HG02678 (cell line): ENCODE measurements around the gene PTPRN2.

Source experiments
- ATAC-seq: cut with Tn5 transposase; IDR thresholded peaks from one replicate; pipeline ENCODE4 v1.9.1; 2021; ENCODE audit warnings: mild to moderate bottlenecking, moderate library complexity; ENCODE audit not compliant: unreplicated experiment

Gene PTPRN2

GRCh38 chr7:158068853-158069252 lies 518.8 kb downstream of the PTPRN2 start:
- ATAC-seq, result no peak

- ATAC-seq, result no peak
These were observed 519.6 kb downstream of the PTPRN2 start for GRCh38 chr7:158067931-158068482.

DNA sequence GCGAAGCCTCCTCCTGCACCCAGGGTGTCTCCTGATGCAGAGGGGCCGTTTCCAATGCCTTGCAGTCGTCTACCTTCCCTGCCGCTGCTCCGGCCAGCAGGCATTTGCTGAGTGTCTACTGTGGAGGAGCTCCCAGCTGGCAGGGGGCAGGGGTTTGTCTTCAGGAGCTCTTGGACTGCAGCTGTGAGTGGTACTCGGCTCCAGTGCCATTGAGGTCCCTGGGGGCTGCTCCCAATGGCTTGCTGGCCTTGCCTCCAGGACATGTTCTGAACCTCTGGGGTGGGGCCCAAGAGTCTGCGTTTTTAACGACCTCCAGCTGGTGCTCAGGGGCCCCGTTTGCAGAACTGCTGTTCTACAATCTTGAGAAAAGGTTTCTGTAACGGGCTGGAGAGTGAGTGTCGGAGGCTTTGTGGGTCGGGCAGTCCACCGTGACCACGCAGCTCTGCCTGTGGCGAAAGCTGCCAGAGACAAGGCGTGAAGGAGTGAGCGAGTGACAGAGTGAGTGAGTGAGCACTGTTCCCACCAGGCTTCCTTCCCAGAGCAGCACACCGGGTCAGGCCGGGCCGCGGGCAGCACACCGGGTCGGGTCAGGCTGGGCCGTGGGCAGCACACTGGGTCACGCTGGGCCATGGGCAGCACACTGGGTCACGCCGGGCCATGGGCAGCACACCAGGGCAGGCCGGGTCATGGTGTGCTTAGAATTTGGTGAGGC lies 520.2 kb downstream of the PTPRN2 start:
- ATAC-seq, result no peak

GRCh38 chr7:158066085-158066484 lies 521.5 kb downstream of the PTPRN2 start:
- no peak for ATAC-seq

- ATAC-seq, result no peak
These were observed 522.3 kb downstream of the PTPRN2 start for GRCh38 chr7:158065340-158065739.

GRCh38 chr7:158064631-158065030 lies 523.0 kb downstream of the PTPRN2 start:
- ATAC-seq, result no peak

DNA sequence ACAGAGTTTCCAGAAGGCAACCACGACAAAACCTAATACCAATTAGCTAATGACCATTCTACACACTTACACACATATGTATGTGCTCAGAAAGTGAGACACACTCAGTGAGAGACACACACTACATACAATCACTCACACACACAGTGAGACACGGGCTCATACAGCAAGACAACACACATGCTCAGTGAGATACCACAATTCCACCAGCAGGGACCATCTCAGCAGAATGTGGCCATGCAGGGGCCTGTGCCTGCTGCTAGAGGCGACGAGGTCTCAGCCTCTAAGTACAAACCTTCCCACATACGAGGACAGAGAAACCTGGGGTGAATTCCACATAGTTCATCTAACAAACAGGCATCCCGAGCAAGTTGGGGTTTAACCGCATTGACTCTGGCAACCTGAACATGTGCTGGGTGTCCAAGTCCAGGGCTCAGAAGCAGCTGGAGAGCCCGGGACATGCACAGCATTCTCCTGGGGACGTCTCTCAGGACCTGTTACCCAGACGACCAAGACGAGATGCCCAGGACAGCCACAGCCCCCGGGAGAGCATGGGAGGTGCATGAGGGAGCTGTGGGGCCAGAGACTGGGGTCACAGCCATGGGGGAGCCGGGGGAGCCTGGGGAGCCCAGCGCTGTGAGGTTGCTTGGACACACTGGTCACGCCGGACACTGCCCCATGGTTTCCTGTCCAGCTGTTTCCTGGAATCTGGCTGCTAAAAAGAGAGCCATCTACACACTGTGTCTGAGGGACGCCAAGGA lies 523.6 kb downstream of the PTPRN2 start:
- ATAC-seq, result no peak

- ATAC-seq, result no peak
These were observed 525.0 kb downstream of the PTPRN2 start for GRCh38 chr7:158062661-158063060.

DNA sequence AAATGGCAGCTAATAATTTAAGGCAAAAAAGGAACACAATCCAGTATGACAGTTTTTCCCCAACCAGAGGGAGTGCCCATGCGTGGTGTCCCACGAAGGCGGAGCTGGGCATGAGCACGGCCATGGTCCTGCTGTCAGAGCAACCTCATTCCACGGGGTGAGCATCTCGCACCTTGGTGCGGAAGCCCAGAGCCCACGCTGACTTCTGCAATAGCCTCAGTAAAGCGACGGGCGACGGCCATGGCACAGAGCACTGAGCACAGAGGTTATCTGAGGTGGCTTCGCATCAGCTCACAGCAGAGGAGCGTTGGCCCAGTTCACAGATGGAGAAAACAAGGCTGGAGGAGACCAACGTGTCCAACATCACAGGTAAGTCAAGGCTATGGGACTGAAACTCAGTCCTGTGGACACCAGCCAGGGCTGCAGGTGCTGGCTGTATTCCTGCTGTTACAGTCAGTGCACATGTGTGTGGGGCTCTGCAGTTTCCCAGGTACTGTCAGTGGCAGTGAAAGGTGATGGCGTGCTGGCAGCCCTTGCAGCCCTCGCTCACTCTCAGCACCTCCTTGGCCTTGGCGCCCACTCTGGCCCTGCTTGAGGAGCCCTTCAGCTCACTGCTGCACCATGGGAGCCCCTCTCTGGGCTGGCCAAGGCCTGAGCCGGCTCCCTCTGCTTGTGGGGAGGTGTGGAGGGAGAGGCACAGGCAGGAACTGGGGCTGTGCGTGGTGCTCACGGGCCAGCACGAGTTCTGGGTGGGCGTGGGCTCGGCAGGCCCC lies 525.6 kb downstream of the PTPRN2 start:
- no peak for ATAC-seq

DNA sequence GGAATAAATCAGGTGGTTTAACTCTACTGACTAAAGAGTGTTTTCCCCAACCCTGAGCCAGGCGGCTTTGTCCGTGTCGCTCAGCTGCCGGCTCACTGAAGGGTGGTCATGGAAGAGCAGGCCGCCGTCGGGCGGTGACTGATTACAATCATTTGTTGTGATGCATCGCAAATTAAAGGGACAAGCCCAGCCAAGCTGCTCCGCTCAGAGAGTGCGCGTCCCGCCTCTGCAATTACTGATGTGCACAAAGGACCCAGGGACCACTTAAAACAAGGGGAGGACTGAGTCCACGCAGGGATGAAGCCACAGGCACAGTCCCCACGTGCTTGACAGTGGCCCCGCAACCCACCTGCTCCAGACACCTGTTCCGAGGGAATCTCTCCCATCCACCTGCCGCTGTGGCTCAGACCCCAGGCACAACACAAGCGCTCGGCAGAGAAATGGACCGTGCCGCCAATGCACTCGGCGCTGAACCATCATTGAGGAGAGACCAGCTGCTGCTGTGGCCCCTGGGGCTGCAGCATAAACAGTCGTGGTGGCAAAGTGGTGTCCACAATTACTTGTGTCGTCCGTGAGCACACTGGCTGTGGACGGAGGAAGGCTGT lies 526.5 kb downstream of the PTPRN2 start:
- no peak for ATAC-seq

DNA sequence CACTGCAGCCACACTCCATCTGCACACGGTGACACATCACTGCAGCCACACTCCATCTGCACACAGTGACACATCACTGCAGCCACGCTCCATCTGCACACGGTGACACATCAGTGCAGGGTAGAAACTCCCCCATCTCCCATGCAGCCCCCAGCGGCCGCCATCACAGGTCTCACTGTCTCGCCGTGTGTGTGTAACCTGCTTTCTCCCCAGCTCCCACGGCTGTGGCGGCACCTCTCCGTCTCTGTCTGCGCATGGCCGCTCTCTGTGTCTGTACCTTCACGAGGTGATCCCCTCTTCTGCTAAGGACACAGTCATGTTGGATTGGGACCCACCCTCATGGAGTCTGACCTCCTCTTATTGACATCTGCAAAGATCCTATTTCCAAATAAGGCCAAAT lies 527.4 kb downstream of the PTPRN2 start:
- no peak for ATAC-seq

DNA sequence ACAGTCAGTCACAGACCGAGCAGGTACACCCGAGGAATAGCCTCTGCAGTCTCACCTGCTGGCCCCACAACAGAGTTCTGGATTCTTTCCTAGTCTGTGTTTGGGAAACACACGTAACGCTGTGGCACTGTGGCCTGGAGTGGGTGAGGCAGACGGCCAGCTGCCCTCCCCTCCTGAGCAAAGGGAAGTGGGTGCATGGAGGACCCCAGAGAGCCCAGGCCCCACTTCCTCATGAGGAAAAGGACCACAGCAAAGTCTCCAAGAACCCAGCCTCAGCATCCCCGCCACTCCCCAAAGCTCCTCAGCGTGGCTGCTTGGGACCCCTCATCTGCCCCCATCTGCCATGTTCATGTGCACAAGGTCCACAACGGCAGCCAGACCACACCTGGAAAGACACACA lies 530.2 kb downstream of the PTPRN2 start:
- no peak for ATAC-seq

DNA sequence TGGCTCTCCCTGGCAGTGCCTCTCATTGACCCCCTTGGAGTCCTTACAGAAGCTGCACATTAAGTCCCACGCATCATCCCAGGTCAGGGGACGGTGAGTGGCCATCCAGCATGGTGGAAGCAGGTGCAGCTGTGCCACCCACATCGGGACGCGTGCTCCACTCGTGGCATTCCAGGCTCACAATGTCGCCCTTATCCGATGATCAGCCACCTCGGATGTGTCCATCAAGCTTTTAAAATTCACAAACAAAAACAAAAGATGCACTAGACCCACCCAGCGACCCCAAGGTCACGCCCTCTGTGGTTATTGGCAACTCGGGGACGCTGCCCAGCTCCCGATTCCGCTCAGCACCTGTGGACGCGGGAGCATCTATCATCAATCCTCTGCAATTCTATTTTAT lies 530.9 kb downstream of the PTPRN2 start:
- ATAC-seq, result no peak

DNA sequence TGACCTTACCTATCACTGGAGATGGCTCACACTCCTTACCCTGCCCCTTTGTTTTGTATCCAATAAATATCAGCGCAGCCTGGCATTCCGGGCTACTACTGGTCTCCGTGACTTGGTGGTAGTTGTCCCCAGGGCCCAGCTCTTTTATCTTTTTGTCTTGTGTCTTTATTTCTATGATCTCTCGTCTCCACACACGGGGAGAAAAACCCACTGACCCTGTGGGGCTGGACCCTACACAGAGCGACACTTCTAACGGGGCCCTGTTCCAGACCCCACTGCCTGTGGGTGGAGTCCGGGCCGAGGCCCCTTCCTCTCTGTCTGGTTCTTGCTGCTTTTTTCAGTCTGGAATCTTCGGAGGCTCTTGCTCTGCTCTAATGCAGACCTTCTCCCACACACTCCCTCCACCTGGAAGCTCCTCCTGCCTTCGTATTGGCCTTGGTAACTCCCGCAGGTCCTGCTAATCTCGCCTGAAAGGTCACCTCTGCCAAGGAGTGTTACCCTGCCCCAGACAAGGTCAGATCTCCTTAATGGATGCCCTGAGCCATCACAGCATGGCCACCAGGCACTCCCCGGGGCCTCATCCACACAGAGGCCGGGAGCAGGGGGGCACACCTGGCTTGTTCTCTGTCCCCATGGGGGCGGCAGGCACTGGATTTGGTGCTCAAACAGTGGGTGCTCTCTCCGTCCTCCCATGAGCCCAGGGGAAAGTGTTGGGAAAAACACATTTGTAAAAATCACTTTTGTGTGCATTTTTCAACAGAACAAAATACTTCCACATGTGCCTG lies 531.7 kb downstream of the PTPRN2 start:
- ATAC-seq, result no peak

- no peak for ATAC-seq
These were observed 533.0 kb downstream of the PTPRN2 start for GRCh38 chr7:158054611-158055010.

GRCh38 chr7:158054081-158054480 lies 533.5 kb downstream of the PTPRN2 start:
- no peak for ATAC-seq

GRCh38 chr7:158053183-158053915 lies 534.3 kb downstream of the PTPRN2 start:
- no peak for ATAC-seq

DNA sequence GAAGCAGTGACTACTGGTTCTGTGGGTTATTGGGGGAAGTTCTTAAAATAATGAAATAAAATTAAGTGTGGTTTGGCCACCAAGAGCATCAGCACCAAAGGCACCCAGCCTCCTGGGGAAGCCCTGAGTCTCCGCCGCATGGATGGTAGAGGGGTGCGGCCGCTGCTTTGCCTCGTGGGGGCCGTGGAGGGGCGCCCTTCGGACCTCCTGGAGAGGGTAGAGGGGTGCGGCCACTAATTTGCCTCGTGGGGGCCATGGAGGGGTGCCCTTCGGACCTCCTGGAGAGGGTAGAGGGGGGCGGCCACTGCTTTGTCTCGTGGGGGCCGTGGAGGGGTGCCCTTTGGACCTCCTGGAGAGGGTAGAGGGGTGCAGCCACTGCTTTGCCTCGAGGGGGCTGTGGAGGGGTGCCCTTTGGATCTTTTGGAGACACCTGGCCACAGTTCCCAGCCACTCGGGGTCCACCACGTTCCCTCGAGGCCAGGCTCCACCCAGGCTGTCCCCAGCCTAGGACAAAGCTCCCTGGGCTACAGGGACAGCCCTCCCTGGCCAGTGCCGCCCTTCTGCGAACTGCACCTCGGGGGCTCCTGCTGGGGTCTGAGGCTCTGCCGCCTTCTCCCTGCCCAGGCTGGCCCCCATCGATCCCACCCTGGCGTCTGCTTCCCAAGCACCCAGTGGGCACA lies 535.1 kb downstream of the PTPRN2 start:
- no peak for ATAC-seq

DNA sequence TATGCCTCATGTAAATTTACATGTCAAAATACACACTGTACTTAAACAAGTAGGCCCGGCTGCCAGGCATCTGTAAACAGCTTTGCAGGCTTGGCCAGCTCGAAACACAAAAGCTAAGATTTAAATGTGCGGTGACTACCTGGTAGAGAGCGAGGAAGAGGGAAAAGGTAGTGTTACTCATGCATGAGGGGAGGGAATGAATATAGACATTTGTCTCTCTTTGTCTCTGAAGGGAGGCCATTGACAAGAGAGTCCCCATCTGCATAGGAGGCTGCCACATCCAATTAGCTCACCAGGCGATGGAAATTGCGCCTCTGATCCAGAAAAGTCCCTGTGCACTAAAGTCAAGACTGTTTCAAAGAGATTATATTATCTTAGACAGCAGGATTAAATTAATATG lies 535.8 kb downstream of the PTPRN2 start:
- no peak for ATAC-seq
